Daoy (cell line): ENCODE measurements around the gene ZDHHC24. TPM values are rescaled to one million over a fixed set of nuclear protein-coding genes. Genes with fewer than 3 reads are reported as not detected.

Experiments
- DNase-seq: peaks from one replicate; pipeline ENCODE4 v3.0.0-alpha.2; 2015; ENCODE audit warnings: low read depth
- total RNA-seq: library from RNA; depleted of rRNA; stranded (reverse); fragments of >200 nt; shearing (Covaris generic); gene quantifications from 2 replicates; pipeline ENCODE4 v1.2.3, GENCODE V29; 2014; rRNA removed

ZDHHC24 gene
- total RNA-seq, 1 experiment from 2014 or later, result 10.6 TPM

DNA sequence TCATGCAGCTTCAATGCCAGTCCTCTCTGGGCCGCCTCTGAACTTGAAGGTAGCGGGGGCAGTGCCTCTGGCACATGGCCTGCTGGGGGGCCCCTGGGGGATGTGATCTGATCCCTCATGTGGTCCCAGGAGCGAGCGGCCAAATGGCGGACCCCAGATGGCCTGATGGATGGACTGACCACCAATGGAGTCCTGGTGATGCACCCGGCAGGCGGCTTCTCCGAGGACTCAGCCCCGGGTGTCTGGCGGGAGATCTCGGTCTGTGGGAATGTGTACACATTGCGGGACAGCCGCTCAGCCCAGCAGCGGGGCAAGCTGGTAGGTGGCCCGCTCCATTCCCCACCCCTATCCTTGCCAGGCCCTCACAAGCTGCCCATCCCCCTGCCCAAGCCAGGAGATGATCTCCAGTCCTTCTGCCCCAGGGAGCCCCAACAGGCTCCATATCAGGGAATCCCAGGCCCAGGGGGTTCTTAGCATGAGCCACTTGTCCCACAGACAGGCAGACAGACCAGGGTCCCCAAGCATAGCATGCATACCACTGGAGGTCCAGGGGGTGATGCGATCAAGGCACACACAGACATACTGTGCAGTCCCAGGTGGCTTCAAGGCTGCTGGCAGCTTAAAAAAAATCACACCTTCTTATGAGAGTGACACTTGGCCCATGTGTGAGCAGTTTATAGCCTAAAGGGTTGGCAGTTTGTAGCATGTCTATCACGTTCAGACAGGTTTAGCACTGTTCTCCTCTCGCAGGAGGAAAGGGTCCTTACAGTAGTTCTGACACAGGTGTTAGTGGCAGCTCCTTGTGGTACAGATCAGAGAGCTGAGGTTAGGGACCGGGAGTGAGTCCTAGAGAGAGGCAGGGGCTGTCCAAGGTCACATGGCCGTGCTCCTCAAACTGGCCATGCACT lies 72.0 kb downstream of the ZDHHC24 start:
- DNase-seq, result no peak

DNA sequence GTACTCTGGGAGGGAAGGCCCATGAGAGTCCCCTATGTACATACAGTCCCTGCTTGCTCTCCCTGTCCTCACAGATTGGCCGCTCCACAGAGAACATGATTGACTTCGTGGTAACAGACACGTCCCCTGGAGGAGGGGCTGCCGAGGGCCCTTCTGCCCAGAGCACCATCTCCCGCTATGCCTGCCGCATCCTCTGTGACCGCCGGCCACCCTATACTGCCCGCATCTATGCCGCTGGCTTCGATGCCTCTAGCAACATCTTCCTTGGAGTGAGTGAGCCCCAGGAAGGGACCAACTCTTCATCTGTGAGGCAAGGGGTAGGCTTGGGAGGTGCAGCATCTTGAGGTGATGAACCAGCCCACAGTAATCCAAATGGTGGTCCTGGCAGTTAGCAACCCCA lies 72.7 kb downstream of the ZDHHC24 start:
- no peak for DNase-seq

DNA sequence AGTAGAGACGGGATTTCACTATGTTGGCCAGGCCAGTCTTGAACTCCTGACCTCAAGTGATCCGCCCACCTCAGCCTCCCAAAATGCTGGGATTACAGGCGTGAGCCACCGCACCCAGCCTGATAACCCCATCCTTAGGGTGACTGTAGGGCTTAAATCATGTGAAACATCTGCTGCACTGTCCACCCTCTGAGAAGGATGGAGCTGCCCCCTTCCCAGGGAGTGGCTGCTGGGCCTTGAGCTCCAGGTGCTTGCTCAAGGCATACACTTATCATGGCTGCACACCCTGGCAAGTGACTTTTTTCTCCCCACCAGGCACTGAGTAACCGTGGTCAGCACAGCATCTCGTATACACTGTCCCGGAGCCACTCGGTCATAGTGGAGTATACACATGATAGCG lies 73.8 kb downstream of the ZDHHC24 start:
- DNase-seq, result no peak

DNA sequence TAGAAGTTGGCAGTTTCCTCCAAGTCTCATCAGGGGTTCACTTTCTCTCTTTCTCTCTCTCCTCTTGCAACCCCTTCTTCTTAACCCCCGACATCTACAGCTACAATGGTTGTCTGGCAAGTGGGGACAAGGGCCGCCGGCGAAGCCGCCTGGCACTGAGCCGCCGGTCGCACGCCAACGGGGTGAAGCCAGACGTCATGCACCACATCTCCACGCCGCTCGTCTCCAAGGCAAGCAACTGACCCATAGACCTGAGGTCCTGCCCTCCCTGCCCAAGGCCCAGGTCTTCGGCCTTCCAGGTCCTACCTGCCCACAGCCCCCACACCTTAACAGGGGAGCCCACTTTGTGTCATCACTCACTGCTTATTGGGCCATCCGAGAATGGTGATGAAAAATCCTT lies 74.7 kb downstream of the ZDHHC24 start:
- no peak for DNase-seq

Other genes starting within 250 kb of the ZDHHC24 start
- gene CD248, start 229.0 kb downstream of the ZDHHC24 start, total RNA-seq, result 0.06 TPM in 1 of 2 replicates, not detected in the other
- gene RIN1, start 209.6 kb downstream of the ZDHHC24 start, total RNA-seq, result 13.2 and 14.6 TPM in 2 replicates
- gene BRMS1, start 200.9 kb downstream of the ZDHHC24 start, total RNA-seq, result 111 and 124 TPM in 2 replicates
- 30.0 and 34.5 TPM in 2 replicates for gene B4GAT1, start 198.4 kb downstream of the ZDHHC24 start, total RNA-seq
- 0.48 and 0.86 TPM in 2 replicates for gene SLC29A2, start 174.3 kb downstream of the ZDHHC24 start, total RNA-seq
- gene NPAS4, start 125.0 kb downstream of the ZDHHC24 start, total RNA-seq, result 0.11 TPM in 1 of 2 replicates, not detected in the other
- 107 and 157 TPM in 2 replicates for gene MRPL11, start 107.2 kb downstream of the ZDHHC24 start, total RNA-seq
- 1.8 and 2.1 TPM in 2 replicates for gene PELI3, start 79.1 kb downstream of the ZDHHC24 start, total RNA-seq
- gene DPP3, start 65.6 kb downstream of the ZDHHC24 start, total RNA-seq, result 77.5 and 84.0 TPM in 2 replicates
- gene BBS1, start 35.4 kb downstream of the ZDHHC24 start, total RNA-seq, result 3.9 and 15.7 TPM in 2 replicates
- gene ACTN3, start 855 bp upstream of the ZDHHC24 start, total RNA-seq, result not detected in 2 replicates
- 7.5 and 9.5 TPM in 2 replicates for gene CTSF, start 22.6 kb upstream of the ZDHHC24 start, total RNA-seq
- gene CCDC87, start 47.0 kb upstream of the ZDHHC24 start, total RNA-seq, result 0.27 TPM in 1 of 2 replicates, not detected in the other
- gene CCS, start 47.1 kb upstream of the ZDHHC24 start, total RNA-seq, result 15.0 and 18.1 TPM in 2 replicates
- gene RBM14, start 70.6 kb upstream of the ZDHHC24 start, total RNA-seq, result 37.5 and 45.5 TPM in 2 replicates
- 87.1 and 107 TPM in 2 replicates for gene RBM4, start 92.7 kb upstream of the ZDHHC24 start, total RNA-seq
- gene RBM4B, start 131.8 kb upstream of the ZDHHC24 start, total RNA-seq, result 12.7 and 12.9 TPM in 2 replicates
- gene SPTBN2, start 183.2 kb upstream of the ZDHHC24 start, total RNA-seq, result 28.5 and 37.1 TPM in 2 replicates